ENCODE data around the gene SSR2.
A peak's percentile ranks its signal among the peaks of the same experiment; 100 is the strongest.

SSR2 gene

GRCh38 chr1:155971910-155972809 lies 48.6 kb downstream of the SSR2 start:
- Histone ChIP-seq H3K4me1 (ENCODE audit: control insufficient read depth in 2 of 2, insufficient read depth in 1 of 2, low read depth in 1 of 2, low read length in 2 of 2) (peaks cover 53 to 64% of the 10 kb centered on the region in 2 donors), H2BK5ac (ENCODE audit: low read length) (no peak overlapping the region), H3K36me3 (replicated peaks in 1 of 2; ENCODE audit: control insufficient read depth in 2 of 2, insufficient read depth in 2 of 2, low read length in 2 of 2) (peaks cover 18 to 56% of the 10 kb centered on the region in 2 donors), H3K4me3 (ENCODE audit: low read length in 2 of 2) (no peak overlapping the region), H3K4ac (ENCODE audit: low read length) (no peak overlapping the region), H3K27me3 (ENCODE audit: control insufficient read depth in 3 of 3, insufficient read depth in 3 of 3, low read depth in 1 of 3, low read length in 3 of 3) (no peaks in the 10 kb centered on the region), H3K18ac (ENCODE audit: low read length) (peak overlapping the region; percentile 0), H2BK120ac (ENCODE audit: low read depth, low read length) (no peak overlapping the region), H3K23ac (ENCODE audit: low read depth, low read length, poor library complexity) (no peak overlapping the region), H4K8ac (ENCODE audit: low read depth, low read length) (no peak overlapping the region), H2BK12ac (ENCODE audit: low read length) (no peak overlapping the region), H2BK15ac (ENCODE audit: low read length) (no peak overlapping the region), H3K27ac (replicated peaks; ENCODE audit: low read length) (no peak overlapping the region), H2AK5ac (ENCODE audit: low read depth, low read length) (no peak overlapping the region), H3K9ac (ENCODE audit: low read depth, low read length, poor library complexity) (peak overlapping the region; percentile 65), H3K79me1 (ENCODE audit: low read depth, low read length) (peaks cover 30% of the 10 kb centered on the region), H3K4me2 (ENCODE audit: insufficient read depth, low read length, poor library complexity, severe bottlenecking) (no peak overlapping the region), H2AFZ (ENCODE audit: low read length) (no peak overlapping the region), H3K14ac (ENCODE audit: low read length) (no peak overlapping the region), H4K91ac (ENCODE audit: low read depth, low read length, poor library complexity) (no peak overlapping the region), H3K9me3 (replicated peaks in 1 of 2; ENCODE audit: control insufficient read depth in 2 of 2, insufficient read depth in 1 of 2, low read depth in 1 of 2, low read length in 2 of 2) (no peaks in the 10 kb centered on the region)
- no peak for DNase-seq (ENCODE audit: low spot score)
- no CpG with 5 or more reads among the region's 9 CpGs for WGBS, 2 donors (ENCODE audit: extremely low coverage in 2 of 2, insufficient read length in 2 of 2, insufficient replicate concordance in 1 of 2)

- Histone ChIP-seq H3K4me3 (ENCODE audit: low read length in 2 of 2) (no peak overlapping the region), H4K91ac (ENCODE audit: low read depth, low read length, poor library complexity) (no peak overlapping the region), H3K9me3 (replicated peaks in 1 of 2; ENCODE audit: control insufficient read depth in 2 of 2, insufficient read depth in 1 of 2, low read depth in 1 of 2, low read length in 2 of 2) (no peaks in the 10 kb centered on the region), H3K9ac (ENCODE audit: low read depth, low read length, poor library complexity) (peak overlapping the region; percentile 63), H3K23ac (ENCODE audit: low read depth, low read length, poor library complexity) (no peak overlapping the region), H2BK15ac (ENCODE audit: low read length) (no peak overlapping the region), H3K4me2 (ENCODE audit: insufficient read depth, low read length, poor library complexity, severe bottlenecking) (peak overlapping the region; percentile 19), H2BK120ac (ENCODE audit: low read depth, low read length) (no peak overlapping the region), H3K14ac (ENCODE audit: low read length) (no peak overlapping the region), H3K79me1 (ENCODE audit: low read depth, low read length) (peaks cover 36% of the 10 kb centered on the region), H3K18ac (ENCODE audit: low read length) (peak overlapping the region; percentile 56), H2BK12ac (ENCODE audit: low read length) (no peak overlapping the region), H3K4me1 (ENCODE audit: control insufficient read depth in 2 of 2, insufficient read depth in 1 of 2, low read depth in 1 of 2, low read length in 2 of 2) (peaks cover 46 to 61% of the 10 kb centered on the region in 2 donors), H2BK5ac (ENCODE audit: low read length) (no peak overlapping the region), H2AK5ac (ENCODE audit: low read depth, low read length) (no peak overlapping the region), H3K36me3 (replicated peaks in 1 of 2; ENCODE audit: control insufficient read depth in 2 of 2, insufficient read depth in 2 of 2, low read length in 2 of 2) (peaks cover 33 to 71% of the 10 kb centered on the region in 2 donors), H3K4ac (ENCODE audit: low read length) (no peak overlapping the region), H3K27me3 (ENCODE audit: control insufficient read depth in 3 of 3, insufficient read depth in 3 of 3, low read depth in 1 of 3, low read length in 3 of 3) (no peaks in the 10 kb centered on the region), H3K27ac (replicated peaks; ENCODE audit: low read length) (peak overlapping the region; percentile 64), H2AFZ (ENCODE audit: low read length) (no peak overlapping the region), H4K8ac (ENCODE audit: low read depth, low read length) (no peak overlapping the region)
- WGBS, 2 donors (ENCODE audit: extremely low coverage in 2 of 2, insufficient read length in 2 of 2, insufficient replicate concordance in 1 of 2) = no CpG with 5 or more reads among the region's 11 CpGs
- no peak for DNase-seq (ENCODE audit: low spot score)
Measured at GRCh38 chr1:155970531-155971167, 50.1 kb downstream of the SSR2 start.

GRCh38 chr1:155969377-155969791 lies 51.4 kb downstream of the SSR2 start:
- Histone ChIP-seq H3K18ac (ENCODE audit: low read length) (no peak overlapping the region), H2AFZ (ENCODE audit: low read length) (no peak overlapping the region), H3K14ac (ENCODE audit: low read length) (peak overlapping the region; percentile 42), H3K36me3 (replicated peaks in 1 of 2; ENCODE audit: control insufficient read depth in 2 of 2, insufficient read depth in 2 of 2, low read length in 2 of 2) (peaks cover 42 to 83% of the 10 kb centered on the region in 2 donors), H2BK5ac (ENCODE audit: low read length) (peak overlapping the region; percentile 57), H3K9me3 (replicated peaks in 1 of 2; ENCODE audit: control insufficient read depth in 2 of 2, insufficient read depth in 1 of 2, low read depth in 1 of 2, low read length in 2 of 2) (no peaks in the 10 kb centered on the region), H3K27me3 (ENCODE audit: control insufficient read depth in 3 of 3, insufficient read depth in 3 of 3, low read depth in 1 of 3, low read length in 3 of 3) (no peaks in the 10 kb centered on the region), H3K4me2 (ENCODE audit: insufficient read depth, low read length, poor library complexity, severe bottlenecking) (no peak overlapping the region), H2AK5ac (ENCODE audit: low read depth, low read length) (no peak overlapping the region), H3K79me1 (ENCODE audit: low read depth, low read length) (peaks cover 36% of the 10 kb centered on the region), H3K4me3 (ENCODE audit: low read length in 2 of 2) (no peak overlapping the region), H2BK120ac (ENCODE audit: low read depth, low read length) (no peak overlapping the region), H2BK12ac (ENCODE audit: low read length) (no peak overlapping the region), H4K91ac (ENCODE audit: low read depth, low read length, poor library complexity) (no peak overlapping the region), H3K9ac (ENCODE audit: low read depth, low read length, poor library complexity) (peak overlapping the region; percentile 30), H3K27ac (replicated peaks; ENCODE audit: low read length) (peak overlapping the region; percentile 28), H3K4me1 (ENCODE audit: control insufficient read depth in 2 of 2, insufficient read depth in 1 of 2, low read depth in 1 of 2, low read length in 2 of 2) (peaks cover 33 to 48% of the 10 kb centered on the region in 2 donors), H3K23ac (ENCODE audit: low read depth, low read length, poor library complexity) (peak overlapping the region; percentile 93), H3K4ac (ENCODE audit: low read length) (no peak overlapping the region), H2BK15ac (ENCODE audit: low read length) (no peak overlapping the region), H4K8ac (ENCODE audit: low read depth, low read length) (no peak overlapping the region)
- DNase-seq (ENCODE audit: low spot score) = no peak
- WGBS, 2 donors (ENCODE audit: extremely low coverage in 2 of 2, insufficient read length in 2 of 2, insufficient replicate concordance in 1 of 2) = no CpG with 5 or more reads among the region's 9 CpGs

- Histone ChIP-seq H2BK15ac (ENCODE audit: low read length) (no peak overlapping the region), H3K4me3 (ENCODE audit: low read length in 2 of 2) (no peak overlapping the region), H3K9me3 (replicated peaks in 1 of 2; ENCODE audit: control insufficient read depth in 2 of 2, insufficient read depth in 1 of 2, low read depth in 1 of 2, low read length in 2 of 2) (no peaks in the 10 kb centered on the region), H2AFZ (ENCODE audit: low read length) (no peak overlapping the region), H2BK120ac (ENCODE audit: low read depth, low read length) (no peak overlapping the region), H3K4me1 (ENCODE audit: control insufficient read depth in 2 of 2, insufficient read depth in 1 of 2, low read depth in 1 of 2, low read length in 2 of 2) (peaks cover 32 to 43% of the 10 kb centered on the region in 2 donors), H3K9ac (ENCODE audit: low read depth, low read length, poor library complexity) (no peak overlapping the region), H3K27ac (replicated peaks; ENCODE audit: low read length) (peak overlapping the region; percentile 67), H3K4ac (ENCODE audit: low read length) (no peak overlapping the region), H3K18ac (ENCODE audit: low read length) (peak overlapping the region; percentile 74), H2BK12ac (ENCODE audit: low read length) (no peak overlapping the region), H2BK5ac (ENCODE audit: low read length) (peak overlapping the region; percentile 57), H3K23ac (ENCODE audit: low read depth, low read length, poor library complexity) (no peak overlapping the region), H3K14ac (ENCODE audit: low read length) (no peak overlapping the region), H3K4me2 (ENCODE audit: insufficient read depth, low read length, poor library complexity, severe bottlenecking) (no peak overlapping the region), H3K36me3 (replicated peaks in 1 of 2; ENCODE audit: control insufficient read depth in 2 of 2, insufficient read depth in 2 of 2, low read length in 2 of 2) (peaks cover 45 to 81% of the 10 kb centered on the region in 2 donors), H2AK5ac (ENCODE audit: low read depth, low read length) (no peak overlapping the region), H3K79me1 (ENCODE audit: low read depth, low read length) (peaks cover 36% of the 10 kb centered on the region), H4K8ac (ENCODE audit: low read depth, low read length) (no peak overlapping the region), H4K91ac (ENCODE audit: low read depth, low read length, poor library complexity) (no peak overlapping the region), H3K27me3 (ENCODE audit: control insufficient read depth in 3 of 3, insufficient read depth in 3 of 3, low read depth in 1 of 3, low read length in 3 of 3) (no peaks in the 10 kb centered on the region)
- WGBS, 2 donors (ENCODE audit: extremely low coverage in 2 of 2, insufficient read length in 2 of 2, insufficient replicate concordance in 1 of 2) = no CpG with 5 or more reads among the region's 3 CpGs
- no peak for DNase-seq (ENCODE audit: low spot score)
Measured at GRCh38 chr1:155968670-155969069, 52.1 kb downstream of the SSR2 start.

Measured in neuronal stem cell (in vitro differentiated cells).